HCT116 (cell line): ENCODE data around the gene KRT77. TPM values are rescaled to one million over a fixed set of nuclear protein-coding genes. Genes with fewer than 3 reads are reported as not detected.

Source experiments
- ATAC-seq: fragments of 200-7000 bp; cut with Tn5 transposase; 2 replicates; pipeline ENCODE4 v1.9.1; 2020; ENCODE audit warnings: mild to moderate bottlenecking, moderate library complexity
- Bru-seq: library from RNA; stranded (reverse); fragments of 400-500 nt; gene quantifications from one replicate; lab custom pipeline; 2021; lab: Mats Ljungman, UMichigan
- BruChase-seq, 2 experiments: library from RNA; stranded (reverse); fragments of 400-500 nt; gene quantifications; one replicate each; lab custom pipeline; 2021; lab: Mats Ljungman, UMichigan
- BruUV-seq: library from RNA; stranded (reverse); fragments of 400-500 nt; replicated peaks from 2 replicates; lab custom pipeline; 2021; lab: Mats Ljungman, UMichigan
- CTCF ChIA-PET: fragments of 300-600 bp; sonication (Branson Sonifier 250); formaldehyde crosslinking; loops from one replicate; lab custom pipeline; 2021; ENCODE audit warnings: antibody characterized with exemption; lab: Charles Lee
- POLR2A ChIA-PET: fragments of 300-600, 350-600 bp; sonication (Branson Sonifier 250); formaldehyde crosslinking; loops from one replicate; lab custom pipeline; 2021; ENCODE audit warnings: antibody characterized with exemption; lab: Charles Lee
- RAD21 ChIA-PET, 2 experiments: fragments of 300-600 bp; sonication (Branson Sonifier 250); formaldehyde crosslinking; loops; one replicate each; lab custom pipeline; 2023; ENCODE audit warnings: low total read pairs in 2 of 2; ENCODE audit not compliant: uncharacterized antibody in 2 of 2, unreplicated experiment in 2 of 2, low non-redundant PET in 1 of 2; lab: Charles Lee
- DNase-seq: peaks from one replicate; pipeline ENCODE4 v3.0.0-alpha.2; 2010; ENCODE audit warnings: low read depth, low spot score
- H2AFZ ChIP-seq: fragments of 200-600 bp; shearing (Covaris generic), sonication (generic); 2 replicates; pipeline ENCODE4 v1.6.1; 2017; ENCODE audit warnings: low read depth, mixed run types, mixed read lengths, antibody characterized with exemption, low read length; ENCODE audit not compliant: poor library complexity, severe bottlenecking
- H3K27ac ChIP-seq: 2 replicates; pipeline ENCODE4 v1.5.1; 2012; ENCODE audit warnings: low read depth, low read length
- H3K27me3 ChIP-seq: fragments of 200-600 bp; sonication (generic); 2 replicates; pipeline ENCODE4 v1.6.1; 2016; ENCODE audit warnings: mixed run types, low read length, mixed read lengths; ENCODE audit not compliant: insufficient read depth
- H3K36me3 ChIP-seq, 2 experiments: fragments of 200-500 bp in 1 of 2; fragments of 200-600 bp in 1 of 2; sonication (Bioruptor generic) in 1 of 2; sonication (generic) in 1 of 2; 2 replicates each; pipeline versions ENCODE4 v1.5.1 to v1.6.1; 2014 to 2016; ENCODE audit warnings: low read length in 2 of 2, inconsistent platforms in 1 of 2, mixed read lengths in 1 of 2, mixed run types in 1 of 2; ENCODE audit not compliant: insufficient read depth in 2 of 2, control insufficient read depth in 1 of 2
- H3K4me1 ChIP-seq, 2 experiments: fragments of 200-600 bp in 1 of 2; sonication (generic) in 1 of 2; 2 replicates each; pipeline versions ENCODE4 v1.5.1 to v1.6.1; 2012 to 2017; ENCODE audit warnings: low read length in 2 of 2, inconsistent platforms in 1 of 2, mild to moderate bottlenecking in 1 of 2, mixed read lengths in 1 of 2, mixed run types in 1 of 2, moderate library complexity in 1 of 2; ENCODE audit not compliant: insufficient read depth in 2 of 2, control insufficient read depth in 1 of 2
- H3K4me2 ChIP-seq: fragments of 200-600 bp; sonication (generic); 2 replicates; pipeline ENCODE4 v1.6.1; 2017; ENCODE audit warnings: mixed run types, low read length, mixed read lengths
- H3K4me3 ChIP-seq, 2 experiments: fragments of 200-600 bp in 1 of 2; sonication (generic) in 1 of 2; replicated peaks in 1 of 2; 2 replicates each; pipeline ENCODE4 v1.5.1; 2011 to 2016; ENCODE audit warnings: low read length in 2 of 2, control low read depth in 1 of 2, low read depth in 1 of 2, mild to moderate bottlenecking in 1 of 2, mixed read lengths in 1 of 2, mixed run types in 1 of 2
- H3K79me2 ChIP-seq: fragments of 200-600 bp; sonication (generic); 2 replicates; pipeline ENCODE4 v1.6.1; 2017; ENCODE audit warnings: mild to moderate bottlenecking, mixed run types, low read length, moderate library complexity, mixed read lengths; ENCODE audit not compliant: insufficient read depth
- H3K9ac ChIP-seq: fragments of 200-600 bp; sonication (generic); 2 replicates; pipeline ENCODE4 v1.6.1; 2016; ENCODE audit warnings: low read length, mixed read lengths
- H3K9me2 ChIP-seq: fragments of 200-600 bp; sonication (generic), shearing (Covaris generic); 2 replicates; pipeline ENCODE4 v1.6.1; 2017; ENCODE audit warnings: mixed run types, mild to moderate bottlenecking, moderate library complexity; ENCODE audit not compliant: insufficient read depth
- H3K9me3 ChIP-seq, 2 experiments: fragments of 200-500 bp in 1 of 2; fragments of 200-600 bp in 1 of 2; sonication (Bioruptor generic) in 1 of 2; sonication (generic) in 1 of 2; 2 replicates each; pipeline ENCODE4 v1.6.1; 2014 to 2017; ENCODE audit warnings: low read length in 2 of 2, mixed read lengths in 2 of 2, inconsistent platforms in 1 of 2, low read depth in 1 of 2, mild to moderate bottlenecking in 1 of 2, mixed run types in 1 of 2, moderate library complexity in 1 of 2; ENCODE audit not compliant: control insufficient read depth in 1 of 2, insufficient read depth in 1 of 2
- H4K20me1 ChIP-seq: fragments of 200-600 bp; sonication (generic), shearing (Covaris generic); 2 replicates; pipeline ENCODE4 v1.6.1; 2017; ENCODE audit warnings: mixed run types, mild to moderate bottlenecking, moderate library complexity; ENCODE audit not compliant: insufficient read depth
- CBX3 ChIP-seq: IDR thresholded peaks from 2 replicates; pipeline ENCODE4 v1.6.1; 2012; ENCODE audit warnings: low read depth
- CEBPB ChIP-seq: IDR thresholded peaks from 2 replicates; pipeline ENCODE4 v1.6.1; 2012; ENCODE audit warnings: low read depth
- EZH2 ChIP-seq: fragments of 200-600 bp; sonication (generic); IDR thresholded peaks from 2 replicates; pipeline ENCODE4 v1.6.1; 2017; ENCODE audit warnings: antibody characterized with exemption, mixed run types
- FOSL1 ChIP-seq: IDR thresholded peaks from 2 replicates; pipeline ENCODE4 v1.6.1; 2012; ENCODE audit warnings: low read depth
- POLR2A ChIP-seq: IDR thresholded peaks from 2 replicates; pipeline ENCODE4 v1.7.0; 2011; ENCODE audit warnings: borderline replicate concordance; ENCODE audit not compliant: insufficient read depth, insufficient read length; ENCODE audit errors: extremely low read depth
- REST ChIP-seq: IDR thresholded peaks from 2 replicates; pipeline ENCODE4 v1.6.1; 2012; ENCODE audit warnings: low read depth
- SIN3A ChIP-seq: IDR thresholded peaks from 2 replicates; pipeline ENCODE4 v1.6.1; 2012; ENCODE audit warnings: low read depth
- SRF ChIP-seq: IDR thresholded peaks from 2 replicates; pipeline ENCODE4 v1.6.1; 2012; ENCODE audit warnings: low read depth
- TCF7L2 ChIP-seq: IDR thresholded peaks from 2 replicates; pipeline ENCODE4 v1.7.0; 2011; ENCODE audit warnings: borderline replicate concordance, inconsistent platforms; ENCODE audit not compliant: insufficient read depth, insufficient read length; ENCODE audit errors: extremely low read depth
- YY1 ChIP-seq: IDR thresholded peaks from 2 replicates; pipeline ENCODE4 v1.6.1; 2011; ENCODE audit warnings: low read length, low read depth, moderate library complexity, mild to moderate bottlenecking; ENCODE audit not compliant: insufficient replicate concordance; ENCODE audit errors: extremely low read depth
- ZFX ChIP-seq: fragments of 450-650 bp; IDR thresholded peaks from 2 replicates; pipeline ENCODE4 v1.6.1; 2017
- ZNF274 ChIP-seq: fragments of 200-500 bp; sonication (Bioruptor generic); IDR thresholded peaks from 2 replicates; pipeline ENCODE4 v1.6.1; 2014; ENCODE audit warnings: mild to moderate bottlenecking, low read depth, low read length, inconsistent platforms
- intact Hi-C: fragments of 100-400 bp; cut with micrococcal nuclease; formaldehyde crosslinking; loops from 2 replicates; pipeline ENCODE4 v1.10.0; 2022
- long read RNA-seq: library from polyadenylated mRNA; unstranded; transcript quantifications from one replicate; pipeline ENCODE4 v2.0.0, GENCODE V29; 2021; ENCODE audit not compliant: unreplicated experiment
- polyA plus RNA-seq: library from polyadenylated mRNA; unstranded; fragments of >200 nt; gene quantifications from 2 replicates; pipeline ENCODE4 v1.2.1, GENCODE V29; 2012; ENCODE audit warnings: missing spikeins
- total RNA-seq: library from RNA; stranded (reverse); gene quantifications from one replicate; pipeline ENCODE4 v1.2.1, GENCODE V29; 2021; ENCODE audit not compliant: unreplicated experiment
- TF ChIP-seq, protein P1 (sequence below): IDR thresholded peaks from 2 replicates; pipeline ENCODE4 v1.6.1; 2012
- TF ChIP-seq, protein P2 (sequence below): IDR thresholded peaks from 2 replicates; pipeline ENCODE4 v1.6.1; 2012
- TF ChIP-seq, protein P3 (sequence below): IDR thresholded peaks from 2 replicates; pipeline ENCODE4 v1.6.1; 2011; ENCODE audit warnings: mild to moderate bottlenecking, low read length, moderate library complexity; ENCODE audit not compliant: insufficient replicate concordance; ENCODE audit errors: extremely low read depth

KRT77 gene
- not detected for total RNA-seq
- not detected in 2 replicates for polyA plus RNA-seq
- Bru-seq, nascent RNA = not detected
- BruChase-seq, experiment 1, labeled RNA remaining after a 6-hour chase = not detected
- not detected for BruChase-seq, experiment 2, labeled RNA remaining after a 2-hour chase
- long read RNA-seq = 0 reads

- TF ChIP-seq CEBPB (no peak), CBX3 (no peak), REST (no peak), ZFX (no peak), SIN3A (no peak), ZNF274 (no peak), YY1 (no peak), FOSL1 (no peak), TCF7L2 (no peak), POLR2A (no peak), EZH2 (no peak), SRF (no peak)
- TF ChIP-seq, protein P1, sequence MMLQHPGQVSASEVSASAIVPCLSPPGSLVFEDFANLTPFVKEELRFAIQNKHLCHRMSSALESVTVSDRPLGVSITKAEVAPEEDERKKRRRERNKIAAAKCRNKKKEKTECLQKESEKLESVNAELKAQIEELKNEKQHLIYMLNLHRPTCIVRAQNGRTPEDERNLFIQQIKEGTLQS = no peak
- TF ChIP-seq, protein P2, sequence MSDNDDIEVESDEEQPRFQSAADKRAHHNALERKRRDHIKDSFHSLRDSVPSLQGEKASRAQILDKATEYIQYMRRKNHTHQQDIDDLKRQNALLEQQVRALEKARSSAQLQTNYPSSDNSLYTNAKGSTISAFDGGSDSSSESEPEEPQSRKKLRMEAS = no peak
- TF ChIP-seq, protein P3, sequence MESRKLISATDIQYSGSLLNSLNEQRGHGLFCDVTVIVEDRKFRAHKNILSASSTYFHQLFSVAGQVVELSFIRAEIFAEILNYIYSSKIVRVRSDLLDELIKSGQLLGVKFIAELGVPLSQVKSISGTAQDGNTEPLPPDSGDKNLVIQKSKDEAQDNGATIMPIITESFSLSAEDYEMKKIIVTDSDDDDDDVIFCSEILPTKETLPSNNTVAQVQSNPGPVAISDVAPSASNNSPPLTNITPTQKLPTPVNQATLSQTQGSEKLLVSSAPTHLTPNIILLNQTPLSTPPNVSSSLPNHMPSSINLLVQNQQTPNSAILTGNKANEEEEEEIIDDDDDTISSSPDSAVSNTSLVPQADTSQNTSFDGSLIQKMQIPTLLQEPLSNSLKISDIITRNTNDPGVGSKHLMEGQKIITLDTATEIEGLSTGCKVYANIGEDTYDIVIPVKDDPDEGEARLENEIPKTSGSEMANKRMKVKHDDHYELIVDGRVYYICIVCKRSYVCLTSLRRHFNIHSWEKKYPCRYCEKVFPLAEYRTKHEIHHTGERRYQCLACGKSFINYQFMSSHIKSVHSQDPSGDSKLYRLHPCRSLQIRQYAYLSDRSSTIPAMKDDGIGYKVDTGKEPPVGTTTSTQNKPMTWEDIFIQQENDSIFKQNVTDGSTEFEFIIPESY = no peak
Measured at GRCh38 chr12:52703424-52703823, at the start of gene KRT77. Gene KRT77 (minus strand): TSS chr12:52703524. CDS start chr12:52703434, 90 bp downstream.

More at GRCh38 chr12:52703424-52703823, at the start of gene KRT77:
- Histone ChIP-seq H3K4me1 (no peaks in the 10 kb centered on the region), H3K27ac (no peak within 1 kb of the TSS), H3K9me3 (no peaks in the 10 kb centered on the region), H2AFZ (no peak within 1 kb of the TSS), H3K9ac (no peak within 1 kb of the TSS), H3K4me3 (no peak within 1 kb of the TSS), H3K27me3 (peaks cover 6% of the 10 kb centered on the region; the same call in 1 of the 2 replicates), H3K9me2 (no peaks in the 10 kb centered on the region), H3K36me3 (no peaks in the 10 kb centered on the region), H3K79me2 (no peaks in the 10 kb centered on the region), H4K20me1 (no peaks in the 10 kb centered on the region), H3K4me2 (no peak within 1 kb of the TSS)
- ATAC-seq (no peak), DNase-seq (no peak)
- intact Hi-C loops = no loop called here
- RAD21 ChIA-PET = no interaction called here
- no TSS peak for BruUV-seq
- CTCF ChIA-PET = no interaction called here
- POLR2A ChIA-PET = no interaction called here
